ENCODE data around the gene KLF15. TPM values are rescaled to one million over a fixed set of nuclear protein-coding genes. Genes with fewer than 3 reads are reported as not detected.

Gene KLF15
- total RNA-seq, 1 donor from 2014 or later = 0.14 TPM

GRCh38 chr3:126353694-126354321, 3.4 kb downstream of the KLF15 start:
- H3K4me1 Mint-ChIP-seq (ENCODE audit: low read depth) = peaks cover 6% of the 10 kb centered on the region
- DNase-seq (ENCODE audit: low spot score) = no peak
- no peak overlapping the region for H3K27ac Mint-ChIP-seq
- H3K9me3 Mint-ChIP-seq = no peaks in the 10 kb centered on the region
- peaks cover 28% of the 10 kb centered on the region for H3K27me3 Mint-ChIP-seq (ENCODE audit: low read depth)
- H3K4me3 Mint-ChIP-seq (ENCODE audit: low read depth) = no peak overlapping the region
- intact Hi-C loops (cut with micrococcal nuclease) = loop anchor here (10.0 kb wide), 1 partner anchor 121 kb away; the partner anchor contains the start of gene ZXDC
- H3K36me3 Mint-ChIP-seq (ENCODE audit: low read depth) = no peaks in the 10 kb centered on the region

GRCh38 chr3:126352476-126353454, 4.4 kb downstream of the KLF15 start:
- peaks cover 19% of the 10 kb centered on the region for H3K27me3 Mint-ChIP-seq (ENCODE audit: low read depth)
- no peak overlapping the region for H3K27ac Mint-ChIP-seq
- no peak overlapping the region for H3K4me3 Mint-ChIP-seq (ENCODE audit: low read depth)
- DNase-seq (ENCODE audit: low spot score) = no peak
- no peaks in the 10 kb centered on the region for H3K36me3 Mint-ChIP-seq (ENCODE audit: low read depth)
- H3K9me3 Mint-ChIP-seq = no peaks in the 10 kb centered on the region
- intact Hi-C loops (cut with micrococcal nuclease) = loop anchor here (10.0 kb wide), 1 partner anchor 122 kb away; the partner anchor contains the start of gene ZXDC
- peaks cover 5% of the 10 kb centered on the region for H3K4me1 Mint-ChIP-seq (ENCODE audit: low read depth)

- no peaks in the 10 kb centered on the region for H3K9me3 Mint-ChIP-seq
- intact Hi-C loops (cut with micrococcal nuclease) = loop anchor here (10.0 kb wide), 1 partner anchor 123 kb away; the partner anchor contains the start of gene ZXDC
- H3K4me3 Mint-ChIP-seq (ENCODE audit: low read depth) = no peak overlapping the region
- peaks cover 3% of the 10 kb centered on the region for H3K4me1 Mint-ChIP-seq (ENCODE audit: low read depth)
- no peaks in the 10 kb centered on the region for H3K36me3 Mint-ChIP-seq (ENCODE audit: low read depth)
- DNase-seq (ENCODE audit: low spot score) = no peak
- H3K27ac Mint-ChIP-seq = no peak overlapping the region
- H3K27me3 Mint-ChIP-seq (ENCODE audit: low read depth) = peaks cover 16% of the 10 kb centered on the region
These were observed 5.3 kb downstream of the KLF15 start for GRCh38 chr3:126351771-126352475.

- H3K27ac Mint-ChIP-seq = no peak overlapping the region
- H3K4me3 Mint-ChIP-seq (ENCODE audit: low read depth) = no peak overlapping the region
- peaks cover 13% of the 10 kb centered on the region for H3K27me3 Mint-ChIP-seq (ENCODE audit: low read depth)
- no peak for DNase-seq (ENCODE audit: low spot score)
- peaks cover 1% of the 10 kb centered on the region for H3K4me1 Mint-ChIP-seq (ENCODE audit: low read depth)
- intact Hi-C loops (cut with micrococcal nuclease) = loop anchor here (10.0 kb wide), 1 partner anchor 124 kb away; the partner anchor contains the start of gene ZXDC
- no peaks in the 10 kb centered on the region for H3K36me3 Mint-ChIP-seq (ENCODE audit: low read depth)
- no peaks in the 10 kb centered on the region for H3K9me3 Mint-ChIP-seq
These were observed 6.0 kb downstream of the KLF15 start for GRCh38 chr3:126351086-126351770.

- intact Hi-C loops (cut with micrococcal nuclease) = loop anchor here (10.0 kb wide), 1 partner anchor 124 kb away; the partner anchor contains the start of gene ZXDC
- Mint-ChIP-seq H3K4me1 (ENCODE audit: low read depth) (no peaks in the 10 kb centered on the region), H3K4me3 (ENCODE audit: low read depth) (no peak overlapping the region), H3K27ac (no peak overlapping the region), H3K9me3 (no peaks in the 10 kb centered on the region), H3K27me3 (ENCODE audit: low read depth) (peaks cover 9% of the 10 kb centered on the region), H3K36me3 (ENCODE audit: low read depth) (no peaks in the 10 kb centered on the region)
- DNase-seq (ENCODE audit: low spot score) = no peak
These were observed 6.6 kb downstream of the KLF15 start for GRCh38 chr3:126350502-126351085.

GRCh38 chr3:126349611-126350501, 7.4 kb downstream of the KLF15 start:
- intact Hi-C loops (cut with micrococcal nuclease) = loop anchor here (10.0 kb wide), 1 partner anchor 125 kb away; the partner anchor contains the start of gene ZXDC
- Mint-ChIP-seq H3K9me3 (no peaks in the 10 kb centered on the region), H3K27ac (no peak overlapping the region), H3K27me3 (ENCODE audit: low read depth) (peaks cover 4% of the 10 kb centered on the region), H3K4me1 (ENCODE audit: low read depth) (no peaks in the 10 kb centered on the region), H3K4me3 (ENCODE audit: low read depth) (no peak overlapping the region), H3K36me3 (ENCODE audit: low read depth) (no peaks in the 10 kb centered on the region)
- DNase-seq (ENCODE audit: low spot score) = no peak

- H3K9me3 Mint-ChIP-seq = no peaks in the 10 kb centered on the region
- intact Hi-C loops (cut with micrococcal nuclease) = no loop called here
- H3K27ac Mint-ChIP-seq = no peak overlapping the region
- H3K36me3 Mint-ChIP-seq (ENCODE audit: low read depth) = no peaks in the 10 kb centered on the region
- DNase-seq (ENCODE audit: low spot score) = no peak
- H3K4me3 Mint-ChIP-seq (ENCODE audit: low read depth) = no peak overlapping the region
- peaks cover 4% of the 10 kb centered on the region for H3K27me3 Mint-ChIP-seq (ENCODE audit: low read depth)
- no peaks in the 10 kb centered on the region for H3K4me1 Mint-ChIP-seq (ENCODE audit: low read depth)
These were observed 8.1 kb downstream of the KLF15 start for GRCh38 chr3:126349071-126349470.

- Mint-ChIP-seq H3K36me3 (ENCODE audit: low read depth) (no peaks in the 10 kb centered on the region), H3K27me3 (ENCODE audit: low read depth) (no peaks in the 10 kb centered on the region), H3K9me3 (no peaks in the 10 kb centered on the region), H3K4me3 (ENCODE audit: low read depth) (no peak overlapping the region), H3K4me1 (ENCODE audit: low read depth) (no peaks in the 10 kb centered on the region), H3K27ac (no peak overlapping the region)
- DNase-seq (ENCODE audit: low spot score) = no peak
- intact Hi-C loops (cut with micrococcal nuclease) = no loop called here
These were observed 8.8 kb downstream of the KLF15 start for GRCh38 chr3:126348308-126348920.

GRCh38 chr3:126347543-126348161, 9.6 kb downstream of the KLF15 start:
- no peak overlapping the region for H3K27ac Mint-ChIP-seq
- H3K4me3 Mint-ChIP-seq (ENCODE audit: low read depth) = no peak overlapping the region
- H3K27me3 Mint-ChIP-seq (ENCODE audit: low read depth) = no peaks in the 10 kb centered on the region
- intact Hi-C loops (cut with micrococcal nuclease) = no loop called here
- H3K36me3 Mint-ChIP-seq (ENCODE audit: low read depth) = no peaks in the 10 kb centered on the region
- no peaks in the 10 kb centered on the region for H3K4me1 Mint-ChIP-seq (ENCODE audit: low read depth)
- no peaks in the 10 kb centered on the region for H3K9me3 Mint-ChIP-seq
- DNase-seq (ENCODE audit: low spot score) = peak; percentile 3

- H3K9me3 Mint-ChIP-seq = no peaks in the 10 kb centered on the region
- H3K27me3 Mint-ChIP-seq (ENCODE audit: low read depth) = no peaks in the 10 kb centered on the region
- no peak overlapping the region for H3K27ac Mint-ChIP-seq
- no peaks in the 10 kb centered on the region for H3K36me3 Mint-ChIP-seq (ENCODE audit: low read depth)
- intact Hi-C loops (cut with micrococcal nuclease) = no loop called here
- no peak for DNase-seq (ENCODE audit: low spot score)
- no peak overlapping the region for H3K4me3 Mint-ChIP-seq (ENCODE audit: low read depth)
- H3K4me1 Mint-ChIP-seq (ENCODE audit: low read depth) = no peaks in the 10 kb centered on the region
These were observed 10.7 kb downstream of the KLF15 start for GRCh38 chr3:126346466-126346865.

Data from activated T-helper 2 cell treated with anti-CD3 and anti-CD28 coated beads, Interferon-gamma antibody, Interleukin-2, Interleukin-4, amounts not matched to agents 10 μg/mL and 5 μg/mL and 100 μg/mL, durations not matched to agents 14 hours and 24 hours and 36 hours (primary cell).